GM11168 (cell line): Measurements from ENCODE around the gene ZNF777.

Source experiments
- in situ Hi-C: fragments of 300-500 bp; cut with MboI; formaldehyde crosslinking; loops from one replicate; pipeline ENCODE4 v1.12.0; 2022; ENCODE audit warnings: low sequenced_read_pairs; ENCODE audit not compliant: unreplicated experiment

Gene ZNF777

DNA sequence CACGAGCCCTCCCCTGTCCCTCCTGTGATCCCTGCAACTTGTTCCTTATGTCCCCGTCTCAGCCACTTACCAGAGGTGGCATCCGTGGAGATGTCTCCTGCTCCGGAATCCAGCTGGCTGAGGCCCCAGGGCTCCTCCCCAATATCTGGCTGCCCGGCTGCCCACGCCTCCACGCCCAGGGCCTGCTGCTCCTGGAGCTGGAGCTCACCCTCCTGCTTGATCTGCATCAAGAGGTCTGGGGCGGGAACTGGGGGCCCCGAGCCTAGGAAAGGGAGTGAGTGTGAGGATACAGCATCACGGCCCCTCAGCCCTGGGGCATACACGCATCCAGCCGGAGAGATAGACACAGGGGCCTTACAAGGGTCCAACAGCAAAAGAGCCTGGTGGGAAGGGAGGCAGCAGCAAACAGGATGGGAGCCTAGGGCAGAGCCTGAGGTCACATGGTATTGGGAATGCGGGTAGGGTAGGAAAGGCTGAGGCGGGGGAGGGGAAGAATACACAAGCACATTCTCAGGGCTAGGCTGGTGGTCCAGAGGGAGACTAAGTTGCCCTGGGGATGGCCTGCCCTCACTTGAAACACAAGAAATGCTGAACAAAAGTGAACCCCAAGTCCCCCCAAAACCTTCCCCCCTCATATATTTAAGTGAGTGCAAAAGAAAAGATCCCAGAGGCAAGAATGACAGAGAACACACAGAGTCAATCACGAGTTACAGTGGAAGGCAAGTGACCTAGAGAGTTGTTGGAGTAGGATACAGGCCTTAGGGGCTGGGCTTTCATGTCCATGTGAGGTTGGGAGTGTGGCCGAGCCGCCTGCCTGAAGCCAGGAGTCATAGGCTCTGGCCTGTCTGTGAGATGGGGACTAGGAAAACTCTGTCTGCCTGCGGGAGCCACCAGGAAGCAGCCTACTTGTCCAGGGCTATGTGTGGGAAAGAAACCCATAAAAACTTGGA lies 16.9 kb upstream of the ZNF777 start:
- in situ Hi-C loops = no loop called here

DNA sequence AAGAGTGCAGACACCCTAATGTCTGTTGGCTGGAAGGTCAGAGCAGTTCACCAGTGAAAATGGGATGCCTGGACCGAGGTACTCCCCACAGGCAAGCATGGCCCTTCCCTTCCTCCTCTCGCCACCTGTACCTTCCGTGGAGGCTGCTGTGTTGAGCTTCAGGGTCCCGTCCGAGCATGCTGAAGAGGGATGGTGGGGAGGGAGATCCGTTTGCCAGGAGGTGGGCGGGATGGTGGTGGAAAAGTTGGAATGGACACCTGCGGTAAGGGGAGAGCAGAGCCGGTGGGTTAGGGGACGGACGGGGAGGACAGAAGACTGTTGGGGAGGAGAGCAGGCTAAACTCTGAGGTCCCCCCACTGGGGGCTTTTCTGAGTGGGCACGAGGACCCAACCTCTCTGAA lies 15.9 kb upstream of the ZNF777 start:
- in situ Hi-C loops = no loop called here

DNA sequence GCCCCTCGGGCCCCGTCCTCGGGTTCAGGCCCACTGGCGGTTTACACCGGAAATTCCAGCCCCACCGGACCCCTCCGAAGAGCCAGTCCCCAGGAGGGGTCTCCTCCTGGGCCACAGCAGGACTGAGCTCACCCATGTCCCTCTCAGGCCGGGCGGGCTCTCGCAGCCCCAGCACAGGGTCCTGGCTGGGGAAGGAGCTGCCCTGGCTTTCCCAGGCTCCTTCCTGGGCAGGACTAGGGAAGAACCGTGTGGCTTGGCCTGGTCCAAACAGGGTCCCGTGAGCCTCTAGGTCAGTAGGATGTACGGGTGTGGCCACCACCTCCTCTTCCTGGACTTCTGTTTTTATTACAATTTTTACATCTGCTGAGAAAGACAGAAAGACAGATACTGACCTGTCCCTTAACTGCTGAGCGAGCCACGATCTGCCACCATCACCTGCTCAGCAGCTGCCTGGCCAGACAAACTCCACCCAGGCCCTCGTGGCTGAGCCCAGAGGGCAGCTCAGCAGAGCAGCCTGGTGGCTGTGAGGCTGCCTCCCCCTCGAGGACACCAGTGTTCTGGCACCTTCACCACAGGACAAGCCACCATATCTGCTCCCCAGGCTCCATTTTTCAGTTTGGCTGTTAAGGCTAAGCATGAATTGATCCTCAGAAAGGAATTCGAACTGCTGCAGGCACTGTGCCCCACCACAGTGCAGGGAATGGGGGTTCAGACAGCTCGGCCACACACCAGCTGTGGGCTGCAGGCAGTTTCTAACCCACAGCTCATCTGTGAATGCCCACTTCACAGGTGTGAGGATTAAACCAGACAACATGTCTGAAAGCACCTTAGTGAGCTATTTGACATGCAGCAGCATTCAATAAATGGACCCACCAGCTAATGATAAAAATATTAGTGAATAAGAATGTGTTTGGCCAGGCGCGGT lies 14.5 kb upstream of the ZNF777 start:
- in situ Hi-C loops = no loop called here

DNA sequence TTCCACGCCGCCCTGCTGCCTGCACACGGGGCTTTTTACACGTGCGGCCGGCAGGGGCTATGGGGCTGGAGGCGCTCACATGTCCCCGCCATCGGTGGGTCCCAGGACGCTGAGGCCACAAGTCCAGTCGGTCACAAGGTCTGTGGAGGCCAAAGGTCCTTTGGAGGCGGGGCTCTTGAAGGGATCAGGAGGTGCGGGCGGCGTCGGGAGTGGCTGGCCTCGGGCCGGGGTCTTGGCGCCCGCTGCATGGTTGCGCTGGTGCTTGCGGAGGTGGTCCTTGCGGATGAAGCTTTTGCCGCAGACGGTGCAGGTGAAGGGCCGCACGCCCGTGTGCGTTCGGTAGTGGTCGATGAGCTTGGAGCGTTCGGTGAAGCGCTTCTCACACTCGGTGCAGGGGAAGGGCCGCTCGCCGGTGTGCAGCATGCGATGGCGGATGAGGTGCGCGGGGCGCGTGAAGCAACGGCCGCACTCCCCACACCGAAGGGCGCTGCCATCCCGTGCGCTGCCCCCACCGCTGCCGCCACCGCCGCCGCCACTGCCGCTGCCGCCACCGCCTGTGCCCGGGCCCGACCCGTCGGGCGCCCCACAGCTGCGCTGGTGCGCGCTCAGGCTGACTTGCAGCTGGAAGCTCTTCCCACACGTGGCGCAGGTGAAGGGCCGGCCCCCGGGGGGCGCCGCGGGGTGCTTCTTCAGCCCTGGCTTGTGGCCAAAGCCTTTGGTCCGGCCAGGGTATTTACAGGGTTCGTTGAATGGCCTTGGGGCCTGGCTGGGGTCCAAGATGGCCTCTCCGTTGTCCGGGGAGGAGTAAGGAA lies 13.7 kb upstream of the ZNF777 start:
- in situ Hi-C loops = no loop called here

DNA sequence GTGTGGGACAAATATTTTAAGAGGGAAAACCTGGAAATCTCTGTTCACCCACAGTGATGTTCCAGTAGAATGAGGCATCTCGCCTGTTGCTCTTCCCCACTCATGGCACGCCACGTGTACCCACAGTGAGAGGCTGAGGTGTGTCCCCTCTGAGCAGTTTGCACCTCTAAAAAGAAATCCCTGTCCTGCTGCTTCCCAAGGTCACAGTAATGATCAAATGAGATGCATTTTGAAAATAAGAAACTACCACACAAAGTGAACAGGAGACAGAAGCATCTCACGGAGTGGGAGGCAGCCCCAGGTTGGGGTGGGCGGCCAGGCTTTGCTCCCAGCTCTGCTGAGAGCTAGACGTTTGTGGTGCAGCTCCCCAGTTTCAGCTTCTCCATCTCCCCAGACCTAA lies 12.4 kb upstream of the ZNF777 start:
- in situ Hi-C loops = no loop called here

DNA sequence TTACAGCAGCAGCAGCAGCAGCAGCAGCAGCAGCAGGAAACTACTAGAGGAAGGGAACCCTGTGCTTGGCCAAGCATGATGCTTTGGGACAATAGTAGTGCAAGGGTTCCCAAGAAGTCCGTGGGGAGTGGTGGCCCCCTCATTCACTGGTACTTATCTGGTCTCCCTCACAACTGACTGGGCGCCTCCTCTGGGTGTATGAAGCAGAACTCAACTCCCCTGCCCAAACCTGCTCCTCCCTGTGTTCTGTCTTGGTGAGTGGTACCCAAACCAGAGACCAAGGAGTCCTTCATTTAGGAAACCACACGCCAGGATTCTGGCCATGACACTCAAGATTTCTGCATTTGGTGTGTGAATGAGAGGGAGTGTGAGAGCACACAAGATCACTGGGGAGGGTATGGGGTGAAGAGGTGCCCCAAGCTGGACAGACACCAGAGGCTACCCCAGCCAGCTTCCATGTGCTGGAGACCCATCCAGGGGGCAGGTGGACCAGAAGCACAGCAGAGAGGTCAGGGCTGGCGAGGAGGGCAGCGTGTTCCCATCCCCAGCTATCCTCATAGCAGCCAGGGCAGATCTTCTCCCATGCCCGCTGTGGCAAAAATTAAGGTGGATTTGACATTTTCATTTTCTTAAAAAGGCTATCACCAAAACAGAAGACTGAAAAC lies 10.6 kb upstream of the ZNF777 start:
- in situ Hi-C loops = no loop called here

DNA sequence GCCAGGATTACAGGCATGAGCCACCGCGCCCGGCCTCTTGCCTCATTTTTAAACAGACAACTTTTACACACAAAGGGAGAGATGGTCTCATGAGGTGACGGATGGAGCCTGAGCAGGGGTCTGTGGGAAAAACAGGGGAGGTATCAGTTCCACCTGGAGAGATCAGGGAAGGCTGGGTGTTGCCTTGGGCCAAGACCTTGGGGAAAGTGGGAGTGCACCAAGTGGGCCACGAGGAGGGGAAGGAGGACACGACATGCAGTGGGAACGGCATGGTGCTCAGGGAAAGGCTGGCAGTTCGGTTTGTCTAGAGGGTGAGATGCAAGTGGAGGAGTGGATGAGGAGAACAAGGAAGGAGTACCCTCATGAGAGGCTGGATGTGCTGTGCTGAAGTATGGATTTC lies 8.9 kb upstream of the ZNF777 start:
- in situ Hi-C loops = no loop called here

DNA sequence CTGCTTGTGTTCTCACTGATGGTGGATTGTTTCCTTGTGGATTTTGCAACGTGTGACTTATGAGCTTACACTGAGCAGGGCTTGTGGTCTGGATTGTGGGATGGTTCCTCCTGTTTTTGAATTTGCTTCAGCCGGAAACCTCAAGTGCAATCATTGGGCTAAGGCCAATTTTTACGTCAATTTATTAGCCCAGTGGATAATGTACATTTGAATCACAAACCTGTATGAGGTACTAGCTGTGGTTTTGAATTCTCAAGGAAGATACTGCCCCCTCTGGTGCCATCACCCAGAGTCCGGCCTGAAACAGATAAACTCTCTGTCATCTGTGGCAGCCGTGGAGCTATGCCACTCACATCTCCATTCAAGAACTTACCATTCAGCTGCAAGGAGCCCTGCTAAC lies 7.3 kb upstream of the ZNF777 start:
- in situ Hi-C loops = no loop called here

DNA sequence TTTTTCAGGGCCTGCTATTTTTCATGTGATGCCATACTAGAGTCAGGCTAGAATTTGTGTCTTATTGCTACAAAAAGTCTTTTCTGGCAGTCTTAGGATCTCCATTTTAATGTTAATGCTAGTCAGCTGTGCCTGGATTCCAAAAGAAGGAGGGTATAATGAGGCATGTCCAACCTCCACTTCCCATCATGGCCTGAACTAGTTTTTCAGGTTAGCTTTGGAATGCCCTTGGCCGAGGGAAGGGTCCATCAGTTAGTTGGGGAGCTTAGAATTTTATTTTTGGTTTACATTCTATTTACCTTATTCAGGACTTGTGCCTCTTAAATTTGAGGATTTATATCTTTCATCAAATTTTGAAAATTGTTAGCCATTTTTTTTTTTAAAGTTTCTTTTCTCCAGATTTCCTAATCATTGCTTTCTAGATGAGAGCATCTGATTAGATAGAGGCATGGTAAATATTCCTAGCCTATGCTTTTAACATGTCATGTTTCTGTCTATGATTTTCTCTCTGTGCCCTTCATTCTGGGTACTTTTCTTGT lies 6.5 kb upstream of the ZNF777 start:
- in situ Hi-C loops = no loop called here

DNA sequence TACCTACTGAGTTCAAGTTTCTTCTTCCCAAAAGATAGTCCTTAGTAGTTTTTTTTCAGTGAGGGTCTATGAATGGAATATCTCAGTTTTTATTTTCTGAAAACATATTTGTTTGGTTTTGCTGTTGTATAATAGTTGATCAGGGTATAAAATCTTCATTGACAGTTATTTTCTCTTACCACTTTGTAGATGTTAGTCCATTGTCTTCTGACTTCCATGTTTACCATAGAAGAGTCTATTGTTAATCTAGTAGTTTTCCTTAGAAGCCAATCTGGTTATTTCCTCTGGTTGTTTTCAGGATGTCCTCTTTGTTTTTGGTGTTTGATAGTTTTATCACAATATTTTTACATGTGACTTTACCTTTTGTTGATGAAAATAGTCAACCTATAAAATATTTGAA lies 5.5 kb upstream of the ZNF777 start:
- in situ Hi-C loops = no loop called here

DNA sequence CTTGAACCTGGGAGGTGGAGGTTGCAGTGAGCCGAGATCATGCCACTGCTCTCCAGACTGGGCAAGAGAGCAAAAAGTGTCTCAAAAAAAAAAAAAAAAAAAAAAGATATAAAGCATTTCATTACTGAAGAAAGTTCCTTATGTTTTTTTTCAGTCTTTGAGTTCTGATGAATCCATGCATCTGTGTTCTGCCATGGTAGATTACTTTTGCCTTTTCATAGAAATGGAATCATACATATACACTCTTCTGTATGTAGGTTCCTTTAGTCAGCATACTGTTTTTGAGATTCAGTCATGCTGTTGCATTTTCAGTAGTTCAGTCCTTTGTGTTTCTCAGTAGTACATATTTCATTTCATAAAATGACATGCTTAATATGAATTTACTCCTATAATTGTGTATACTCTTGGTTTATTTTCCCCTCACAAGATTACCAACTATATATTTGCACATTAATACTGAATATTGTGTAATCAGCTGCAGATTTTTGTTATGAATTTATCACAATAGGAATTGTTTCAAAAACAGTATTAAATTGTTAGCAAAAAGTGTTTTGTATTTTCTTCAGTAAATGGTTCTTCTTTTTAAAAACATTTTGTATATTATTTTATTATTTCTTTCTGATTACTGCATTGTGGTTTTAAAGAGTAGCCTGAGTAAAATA lies 2.8 kb upstream of the ZNF777 start:
- in situ Hi-C loops = no loop called here

DNA sequence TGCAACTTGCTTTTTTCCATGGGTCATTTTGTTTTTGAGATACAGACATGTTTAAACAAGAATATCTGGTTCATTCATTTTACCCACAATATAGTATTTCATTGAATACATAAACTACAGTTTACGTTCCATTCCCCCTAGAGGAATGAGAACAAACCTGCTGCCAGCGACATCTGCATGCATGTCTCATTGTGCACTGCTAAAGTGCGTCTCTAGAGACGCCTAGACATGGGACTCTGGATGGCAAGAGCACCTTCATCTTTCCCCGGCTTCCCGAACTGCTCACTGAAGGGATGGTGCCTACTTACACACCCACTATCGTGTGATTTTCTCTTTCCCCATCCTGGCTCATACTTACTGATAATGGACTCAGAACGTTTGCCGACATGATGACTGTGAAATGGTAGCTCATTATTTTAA lies 1.2 kb upstream of the ZNF777 start:
- in situ Hi-C loops = no loop called here

DNA sequence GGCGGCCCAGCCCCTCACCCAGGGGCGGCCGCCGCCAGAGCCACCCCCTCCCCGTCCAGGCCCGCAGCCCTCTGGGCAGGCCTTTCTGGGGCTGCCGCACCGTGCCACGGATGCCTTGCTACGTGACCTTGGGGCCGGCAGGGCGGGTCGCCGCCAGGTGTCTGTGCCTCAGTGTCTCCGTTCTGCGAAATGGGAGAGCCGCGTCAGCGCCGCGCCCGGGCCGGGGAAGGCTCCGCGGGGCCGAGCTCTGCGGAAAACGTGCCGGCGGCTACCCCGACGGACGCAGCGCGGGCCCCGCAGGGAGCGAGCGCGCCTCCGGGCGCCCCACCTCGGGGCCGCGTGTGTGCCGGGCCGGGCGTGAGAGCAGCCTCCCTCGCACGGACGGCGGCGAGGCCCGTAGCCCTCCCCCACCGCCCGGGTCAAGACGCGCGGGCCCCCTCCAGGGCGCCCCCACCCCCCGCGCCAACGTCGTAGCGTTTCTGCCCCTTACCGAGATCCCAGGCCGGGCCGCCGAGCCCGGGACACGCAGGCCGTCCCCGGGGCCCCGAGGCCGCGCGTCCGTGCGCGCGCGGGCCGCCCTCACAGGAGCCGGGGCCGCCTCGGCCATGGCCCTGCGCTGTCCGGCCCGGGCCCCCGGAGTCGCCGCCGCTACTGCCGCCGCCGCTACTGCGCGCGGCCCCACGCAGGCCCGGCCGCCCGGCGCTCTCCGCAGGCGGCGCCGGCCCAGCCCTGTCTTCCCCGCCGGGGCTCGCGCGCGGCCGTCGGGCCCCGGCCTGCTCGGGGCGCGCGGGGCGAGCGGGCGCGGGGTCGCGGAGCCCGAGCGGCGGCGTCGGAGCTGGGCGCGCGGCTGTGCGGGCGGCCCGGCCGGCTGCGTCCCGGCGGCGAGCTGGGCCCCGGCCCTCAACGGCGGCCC lies 1.1 kb downstream of the ZNF777 start:
- in situ Hi-C loops = no loop called here

DNA sequence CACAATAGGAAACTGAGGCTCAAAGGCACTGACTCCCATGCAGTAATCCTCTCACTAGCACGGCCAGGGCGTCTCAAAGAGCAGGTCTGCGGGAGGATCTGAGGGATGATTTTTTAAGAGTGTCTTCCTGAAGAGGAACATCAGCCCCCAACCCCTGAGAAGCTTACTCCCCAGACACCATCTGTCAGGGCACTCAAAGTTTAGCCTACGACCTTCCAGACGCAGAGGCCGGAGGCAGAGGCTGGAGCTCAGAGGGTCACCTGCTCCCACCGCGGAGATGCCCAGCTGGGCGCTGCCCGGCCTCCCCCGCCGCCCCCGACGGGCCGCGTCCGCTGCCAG lies 1.7 kb downstream of the ZNF777 start:
- in situ Hi-C loops = no loop called here

DNA sequence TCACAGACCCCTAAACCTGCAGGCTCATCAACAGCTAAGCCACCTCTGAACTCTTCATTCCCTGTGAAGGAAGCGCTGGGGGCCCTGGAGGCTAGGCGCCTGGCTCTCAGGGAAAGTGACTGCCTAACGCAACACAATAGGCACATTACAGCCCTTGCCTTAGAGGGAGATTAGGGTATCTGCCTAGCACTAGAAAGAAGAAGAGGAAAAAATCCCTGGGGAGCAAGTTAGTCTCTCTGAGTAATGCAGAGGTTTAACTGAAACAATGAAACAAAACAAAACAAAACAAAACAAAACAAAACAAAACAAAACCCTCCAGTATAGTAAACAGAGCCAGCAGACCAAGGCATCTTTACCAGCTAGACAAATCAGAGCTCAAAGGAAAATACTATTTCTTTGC lies 2.6 kb downstream of the ZNF777 start:
- in situ Hi-C loops = no loop called here

DNA sequence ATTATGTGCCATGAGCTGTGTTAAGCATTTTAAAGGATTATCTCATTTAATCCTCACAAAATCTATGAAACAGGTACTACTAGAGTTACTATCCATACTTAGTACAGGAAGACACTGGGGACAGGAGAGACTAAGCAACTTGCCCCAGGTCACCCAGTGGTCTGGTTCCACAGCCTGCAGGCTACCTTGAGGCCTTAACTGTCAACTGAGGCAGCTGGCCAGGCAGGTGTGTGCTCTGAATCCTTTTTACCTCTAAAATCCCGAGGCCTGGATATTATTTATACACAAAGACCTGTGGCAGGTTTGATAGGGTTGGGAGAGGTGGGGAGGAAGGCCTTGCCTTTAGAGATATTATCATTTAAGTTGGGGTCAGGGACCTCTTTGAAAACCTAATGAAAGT lies 3.1 kb downstream of the ZNF777 start:
- in situ Hi-C loops = no loop called here

DNA sequence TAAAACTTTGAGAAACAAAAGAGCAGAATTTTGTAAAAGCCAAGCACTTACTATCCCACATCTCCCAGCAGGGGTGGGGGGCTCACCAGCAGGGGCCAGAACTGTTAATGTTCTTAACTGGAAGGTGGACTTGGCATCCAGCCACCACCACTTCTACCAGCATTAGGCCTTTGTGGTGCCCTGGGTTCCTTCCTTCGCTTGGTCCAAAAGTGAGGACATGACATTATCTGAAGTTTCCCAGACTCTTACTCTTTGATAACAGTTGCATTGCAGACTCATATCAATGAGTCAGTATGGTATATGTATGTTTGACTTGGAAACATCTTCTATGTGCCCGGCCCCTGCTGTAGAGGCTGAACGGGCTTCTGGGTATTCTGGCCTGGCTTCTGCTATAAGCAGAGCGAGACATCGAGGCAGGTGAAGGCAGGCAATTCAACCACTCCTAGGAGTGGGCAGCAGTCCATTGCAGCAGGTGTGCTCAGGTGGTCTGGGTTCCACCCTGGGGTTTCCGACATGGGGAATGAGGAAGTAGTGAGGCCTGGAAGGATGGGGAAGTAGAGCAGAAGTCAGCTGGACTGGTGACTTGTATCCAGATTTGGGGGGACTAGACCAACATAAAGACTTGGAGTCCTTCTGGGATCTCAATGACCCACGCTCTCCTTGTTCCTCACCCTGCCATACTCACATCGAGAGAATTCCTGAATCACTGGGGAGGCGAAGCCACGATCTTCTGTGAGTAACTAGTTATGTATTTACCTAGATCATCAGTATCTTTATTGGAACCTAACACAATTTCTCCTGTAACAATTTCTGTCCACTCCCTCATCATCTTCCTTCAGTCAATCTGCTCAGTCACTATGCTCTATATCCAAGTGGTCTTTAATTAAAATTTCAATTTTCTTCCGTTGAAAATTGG lies 4.1 kb downstream of the ZNF777 start:
- in situ Hi-C loops = no loop called here
